ENCODE results near the gene EBF3.
"Not testable (repeated sequence)": the region's sequence is repeated elsewhere in the genome, so short reads cannot be mapped to it uniquely, and the experiment has no call there.

- not testable (repeated sequence) for TF ChIP-seq POLR2A, CTCF (IDR thresholded peaks at IDR 0.05)
Observed at GRCh38 chr10:129920187-129920586, 43.9 kb downstream of the EBF3 start.
